ENCODE measurements around the gene ZNF282.
A peak's percentile ranks its signal among the peaks of the same experiment; 100 is the strongest.
"Not testable (repeated sequence)": the region's sequence is repeated elsewhere in the genome, so short reads cannot be mapped to it uniquely, and the experiment has no call there.

Gene ZNF282

GRCh38 chr7:149225656-149226055 is 30.3 kb downstream of the ZNF282 start:
- no peak for DNase-seq

GRCh38 chr7:149226366-149226765 is 31.0 kb downstream of the ZNF282 start:
- DNase-seq, result not testable (repeated sequence)

GRCh38 chr7:149226840-149227494 is 31.6 kb downstream of the ZNF282 start:
- no peak for DNase-seq

DNA sequence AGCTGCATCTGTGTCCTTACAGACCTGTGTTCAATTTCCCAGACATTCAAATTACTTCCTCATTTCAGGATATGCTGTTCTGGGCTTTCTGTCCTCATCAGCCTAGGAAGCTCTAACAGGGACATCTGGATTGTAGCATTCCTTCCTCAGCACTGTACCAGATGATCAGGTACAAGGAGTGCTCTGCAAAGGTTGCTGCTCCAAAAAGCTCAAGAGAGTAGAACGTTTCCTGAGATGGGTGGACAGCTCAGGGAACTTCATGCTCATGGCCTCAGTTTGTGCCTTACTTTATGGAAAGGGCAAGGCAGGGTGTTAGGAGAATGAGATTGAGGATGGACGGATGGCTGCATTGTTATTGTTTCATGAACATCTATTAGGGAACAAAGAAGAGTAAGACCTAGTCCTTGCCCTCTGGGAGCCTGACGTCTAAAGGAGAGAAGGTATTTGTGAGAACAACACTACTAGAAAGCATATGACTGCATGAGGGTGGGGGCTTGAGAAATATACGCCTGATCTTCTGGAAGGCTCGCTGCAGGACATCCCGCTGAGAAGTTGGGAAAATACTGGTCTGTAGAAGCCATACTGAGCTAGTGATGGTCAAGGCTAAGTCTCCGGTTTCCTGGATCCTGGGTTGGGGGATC is 33.6 kb downstream of the ZNF282 start:
- peak; percentile 20 for DNase-seq

DNA sequence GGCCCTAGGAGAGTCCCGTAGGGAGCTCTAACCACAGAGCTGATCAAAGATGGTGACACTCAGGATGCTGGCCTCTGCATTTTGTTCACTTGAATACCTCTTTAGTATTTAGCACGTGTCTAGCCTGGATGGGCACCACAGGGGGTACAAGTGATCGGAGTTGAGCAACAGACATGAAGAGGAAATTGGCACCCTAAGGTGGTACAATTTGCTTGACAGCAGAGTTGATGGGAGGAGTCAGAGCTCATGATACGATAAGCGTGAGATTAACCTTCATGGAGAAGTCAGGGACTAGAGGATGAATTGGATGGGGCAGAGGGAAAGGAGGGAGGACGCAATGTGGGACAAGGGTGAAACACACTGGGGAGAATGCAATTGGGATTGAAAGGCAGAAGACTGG is 34.2 kb downstream of the ZNF282 start:
- no peak for DNase-seq

- DNase-seq, result no peak
Observed at GRCh38 chr7:149232362-149232761, 37.0 kb downstream of the ZNF282 start.

DNA sequence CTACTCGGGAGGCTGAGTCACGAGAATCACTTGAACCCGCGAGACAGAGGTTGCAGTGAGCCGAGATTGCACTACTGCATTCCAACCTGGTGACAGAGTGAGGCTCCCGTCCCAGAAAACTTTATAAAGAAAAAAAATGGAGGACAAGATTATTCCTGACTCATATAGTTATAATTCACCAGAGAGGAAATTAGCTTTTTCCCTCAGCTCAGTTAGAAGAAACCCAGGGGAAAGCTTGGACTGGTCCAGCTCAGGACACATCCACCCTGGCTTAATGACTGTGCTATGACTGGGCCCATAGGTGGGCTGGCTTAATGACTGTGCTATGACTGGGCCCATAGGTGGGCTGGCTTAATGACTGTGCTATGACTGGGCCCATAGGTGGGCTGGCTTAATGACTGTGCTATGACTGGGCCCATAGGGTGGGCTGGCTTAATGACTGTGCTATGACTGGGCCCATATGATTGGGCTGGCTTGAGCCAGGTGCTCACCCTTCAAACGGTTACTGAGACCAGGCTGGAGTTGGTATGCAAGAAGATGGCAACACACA is 38.4 kb downstream of the ZNF282 start:
- not testable (repeated sequence) for DNase-seq

- DNase-seq, result no peak
Observed at GRCh38 chr7:149237502-149237901, 42.2 kb downstream of the ZNF282 start.

- DNase-seq, result no peak
Observed at GRCh38 chr7:149238051-149238450, 42.7 kb downstream of the ZNF282 start.

DNA sequence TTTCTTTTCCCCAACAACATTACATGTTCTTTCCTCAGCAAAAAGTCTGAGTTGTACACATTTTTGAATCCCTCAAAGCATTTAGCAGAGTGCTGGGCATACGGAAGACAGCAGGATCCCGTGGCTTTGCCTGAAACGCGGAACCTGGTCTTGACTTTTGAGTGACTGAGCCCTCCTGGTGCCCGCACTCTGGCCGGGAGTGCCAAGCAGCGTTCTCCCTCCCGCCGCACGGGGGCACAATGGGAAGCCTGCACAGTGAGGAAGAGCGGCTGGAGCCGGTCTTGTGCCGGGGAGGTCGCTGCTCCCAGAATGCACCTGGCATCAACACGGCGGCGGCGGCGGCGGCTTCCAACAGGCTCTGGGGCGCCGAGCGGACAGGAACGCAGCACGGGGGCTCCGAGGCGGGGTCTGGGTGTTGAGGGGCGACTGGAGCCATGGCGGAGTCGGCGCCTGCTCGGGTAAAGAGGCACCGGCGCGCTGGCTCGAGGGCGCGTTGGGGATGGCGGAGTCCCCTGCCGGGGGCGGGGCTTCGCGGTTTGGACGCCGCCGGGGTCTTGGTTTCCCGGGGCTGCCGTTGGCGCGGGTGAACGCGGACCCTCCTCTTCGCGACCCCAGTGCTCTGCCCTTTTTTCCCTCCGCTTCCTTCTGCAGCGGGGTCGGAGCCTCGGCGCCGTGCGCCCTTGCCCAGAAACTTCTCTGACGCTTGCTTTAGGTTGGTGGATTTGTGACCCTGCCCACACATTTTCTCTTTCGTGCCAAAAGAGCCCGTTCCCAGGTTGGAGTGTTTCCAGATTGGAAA is 44.2 kb downstream of the ZNF282 start, which contains the start of gene ZNF212:
Gene ZNF212, plus strand, starts transcription at position 307 of the 799 bp plus-strand sequence. Its CDS starts 128 bp downstream, at position 435.
- DNase-seq, result peak; percentile 92

- no peak for DNase-seq
Observed at GRCh38 chr7:149240637-149241036, 45.3 kb downstream of the ZNF282 start.

GRCh38 chr7:149241696-149242095 is 46.4 kb downstream of the ZNF282 start:
- no peak for DNase-seq

DNA sequence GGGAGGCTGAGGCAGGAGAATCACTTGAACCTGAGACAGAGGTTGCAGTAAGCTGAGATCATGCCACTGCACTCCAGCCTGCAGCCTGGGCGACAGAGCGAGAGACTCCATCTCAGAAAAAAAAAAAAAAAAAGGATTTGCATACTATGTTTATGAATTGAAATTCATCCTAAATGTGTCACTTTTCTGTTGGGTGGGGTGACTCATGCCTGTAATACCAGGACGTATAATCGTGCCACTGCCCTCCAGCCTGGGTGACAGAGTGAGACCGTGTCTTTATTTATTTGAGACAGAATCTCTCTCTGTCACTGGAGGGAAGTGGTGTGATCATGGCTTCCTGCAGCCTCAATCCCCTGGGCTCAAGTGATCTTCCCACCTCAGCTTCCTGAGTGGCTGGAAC is 49.9 kb downstream of the ZNF282 start:
- DNase-seq, result no peak

GRCh38 chr7:149245744-149246143 is 50.4 kb downstream of the ZNF282 start:
- no peak for DNase-seq

DNA sequence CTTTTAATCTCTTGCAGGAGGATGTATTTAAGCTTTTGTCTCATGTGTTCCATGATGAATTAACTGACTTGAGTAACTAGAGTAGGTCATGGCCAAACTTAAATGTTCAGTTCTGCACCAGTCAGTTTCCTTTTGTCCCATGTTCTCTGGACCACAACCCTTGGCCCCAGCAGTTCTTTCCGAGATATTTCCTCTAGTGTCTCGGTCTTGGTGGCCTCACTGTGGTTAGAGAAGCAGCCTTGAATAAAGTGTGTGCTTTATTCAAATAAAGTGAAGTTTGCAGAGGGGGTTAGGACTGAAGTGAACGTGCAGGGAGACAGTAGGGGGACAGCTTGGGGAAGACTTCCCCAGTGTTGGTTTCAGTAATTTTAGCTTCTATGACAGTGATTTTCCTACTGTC is 53.4 kb downstream of the ZNF282 start:
- DNase-seq, result no peak

- DNase-seq, result not testable (repeated sequence)
Observed at GRCh38 chr7:149250151-149250550, 54.8 kb downstream of the ZNF282 start.

GRCh38 chr7:149251518-149251917 is 56.2 kb downstream of the ZNF282 start:
- DNase-seq, result not testable (repeated sequence)

GRCh38 chr7:149252378-149252777 is 57.0 kb downstream of the ZNF282 start:
- DNase-seq, result no peak

DNA sequence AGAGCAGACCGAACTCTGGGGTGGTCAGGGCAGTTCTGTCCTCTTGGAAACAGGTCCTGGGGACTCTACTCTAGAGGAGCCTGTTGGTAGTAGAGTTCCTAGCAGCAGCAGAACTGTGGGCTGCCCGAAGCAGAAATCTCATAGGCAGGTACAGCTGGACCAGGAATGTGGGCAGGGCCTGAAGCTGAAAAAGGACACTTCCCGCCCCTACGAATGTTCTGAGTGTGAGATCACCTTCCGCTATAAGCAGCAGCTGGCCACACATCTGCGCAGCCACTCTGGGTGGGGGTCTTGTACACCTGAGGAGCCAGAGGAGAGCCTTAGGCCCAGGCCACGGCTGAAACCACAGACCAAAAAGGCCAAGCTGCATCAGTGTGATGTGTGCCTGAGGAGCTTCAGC is 58.3 kb downstream of the ZNF282 start:
- DNase-seq, result no peak

DNA sequence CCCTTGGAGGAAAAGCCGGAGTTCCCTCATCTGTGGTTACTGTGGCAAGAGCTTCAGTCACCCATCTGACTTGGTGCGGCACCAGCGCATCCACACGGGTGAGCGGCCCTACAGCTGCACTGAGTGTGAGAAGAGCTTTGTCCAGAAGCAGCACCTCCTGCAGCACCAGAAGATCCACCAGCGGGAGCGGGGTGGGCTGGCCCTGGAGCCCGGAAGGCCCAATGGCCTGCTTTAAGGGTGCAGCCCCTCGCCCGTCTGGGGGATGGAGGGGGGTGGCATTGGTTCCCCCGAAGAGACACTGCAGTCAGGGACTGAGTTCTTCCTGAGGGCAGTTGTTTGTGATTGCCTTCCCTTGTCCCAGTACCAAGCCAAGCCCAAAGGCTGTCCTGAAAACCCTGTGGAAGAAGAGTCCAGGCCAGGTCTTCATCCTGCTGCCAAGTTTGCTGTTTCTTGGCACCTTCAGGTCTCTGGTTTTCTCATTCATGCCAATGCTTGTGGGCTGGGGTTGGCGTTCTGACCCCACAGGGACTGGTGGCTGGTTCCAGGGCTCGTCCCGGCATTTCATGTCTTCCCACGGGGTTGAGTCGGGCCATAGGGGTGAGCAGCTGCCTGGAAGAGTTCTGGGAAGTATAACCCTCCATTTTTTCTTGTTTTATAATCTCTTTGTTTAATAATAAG is 59.0 kb downstream of the ZNF282 start:
- DNase-seq, result no peak

DNA sequence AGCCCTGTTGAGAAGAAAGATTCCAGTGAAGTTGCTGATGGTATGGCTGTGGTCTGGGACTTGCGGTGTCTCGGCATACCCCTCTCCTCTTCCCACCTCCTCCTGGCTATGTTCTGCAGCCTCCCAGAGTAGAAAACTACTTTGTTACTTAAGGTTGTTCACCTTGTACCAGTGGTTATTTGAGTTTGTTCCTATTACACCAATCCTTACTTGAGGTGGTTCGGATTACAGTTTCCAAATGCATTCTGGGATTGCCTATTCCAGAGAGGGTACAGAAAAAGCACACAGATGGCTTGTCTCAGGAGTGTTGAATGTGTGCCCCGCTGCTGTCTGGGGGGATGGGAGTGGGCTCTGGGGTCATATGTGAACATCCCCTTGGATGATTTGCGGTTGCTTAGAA is 59.8 kb downstream of the ZNF282 start:
- DNase-seq, result no peak

DNA sequence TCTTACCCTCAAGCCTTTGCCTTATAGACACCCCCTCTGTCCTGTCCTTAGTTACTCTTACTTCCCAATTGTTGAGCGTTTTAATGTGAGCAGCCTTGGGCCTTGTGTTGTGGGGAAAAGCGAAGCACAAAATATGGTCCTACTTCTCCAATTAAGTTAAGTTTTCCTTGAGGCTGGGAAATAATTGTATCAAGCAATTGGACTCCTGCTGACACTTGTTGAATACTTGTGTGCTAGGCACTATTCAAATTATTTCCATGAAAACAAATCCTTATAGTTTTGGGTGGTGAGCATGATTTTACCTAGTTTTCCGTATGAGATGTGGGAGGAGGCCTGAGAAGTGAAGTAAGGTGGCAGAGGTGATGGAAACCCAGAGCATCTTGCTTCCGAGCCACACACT is 61.2 kb downstream of the ZNF282 start:
- no peak for DNase-seq

DNA sequence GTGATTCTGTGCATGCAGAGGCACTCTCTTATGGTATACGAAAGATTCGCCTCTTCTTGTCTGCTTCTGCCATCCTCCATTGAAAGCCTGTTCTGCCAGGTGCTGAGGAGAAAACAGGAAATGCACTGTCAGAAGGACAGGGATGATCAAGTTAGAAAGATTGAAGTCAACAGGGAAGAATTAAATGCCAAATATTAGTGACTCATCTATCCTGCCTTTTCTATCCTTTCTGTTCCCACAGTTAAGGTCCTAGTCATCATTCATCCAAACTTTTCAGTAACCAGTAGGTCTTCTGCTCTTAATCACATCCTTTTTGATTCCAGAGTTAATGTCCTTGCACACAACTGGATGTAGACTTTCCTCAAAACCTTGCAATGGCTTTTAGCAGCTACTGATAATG is 61.8 kb downstream of the ZNF282 start:
- no peak for DNase-seq
